ENCODE measurements around the gene FKBP8. TPM values are rescaled to one million over a fixed set of nuclear protein-coding genes. Genes with fewer than 3 reads are reported as not detected.

Gene FKBP8
- total and polyA plus RNA-seq, 2 experiments from 2014 or later, result 183 to 247 TPM

DNA sequence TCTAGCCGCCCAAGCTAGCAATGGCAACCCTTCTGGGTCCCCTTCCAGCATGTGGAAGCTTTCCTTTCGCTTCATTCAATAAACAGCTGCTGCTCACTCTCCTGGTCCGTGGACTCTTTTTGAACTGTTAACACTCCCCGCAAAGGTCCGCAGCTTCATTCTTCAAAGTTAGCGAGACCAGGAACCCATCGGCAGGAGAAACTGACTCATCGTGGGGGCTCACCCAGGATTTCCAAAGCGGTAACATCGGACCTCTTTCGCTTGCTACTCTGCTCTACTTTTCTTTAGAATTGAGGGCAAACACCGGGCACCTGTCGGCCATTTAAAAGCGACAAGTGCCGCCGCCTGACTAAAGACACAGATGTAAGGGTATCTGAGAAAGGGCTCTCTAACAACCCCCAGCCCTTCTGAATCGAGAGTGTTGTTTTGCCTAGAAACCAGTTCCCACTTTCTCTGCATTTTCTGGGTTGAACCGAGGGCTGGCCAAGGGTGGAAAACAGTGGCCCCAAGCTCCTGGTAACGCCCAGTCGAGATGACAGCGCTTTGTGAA is 34.1 kb upstream of the FKBP8 start:
- Histone ChIP-seq H3K27ac (no peak overlapping the region), H3K4me3 (no peak overlapping the region), H3K36me3 (replicated peaks; ENCODE audit: insufficient read depth, low read depth) (no peaks in the 10 kb centered on the region), H3K27me3 (no peaks in the 10 kb centered on the region), H3K4me2 (no peak overlapping the region), H3K9me3 (ENCODE audit: low read depth) (no peaks in the 10 kb centered on the region), H3K9me2 (replicated peaks; ENCODE audit: insufficient read depth) (no peaks in the 10 kb centered on the region), H2AFZ (no peak overlapping the region), H3K79me2 (peaks cover 13% of the 10 kb centered on the region), H3K4me1 (ENCODE audit: insufficient read depth) (peaks cover 10% of the 10 kb centered on the region), H4K20me1 (ENCODE audit: insufficient read depth, poor library complexity, severe bottlenecking) (peaks cover 9% of the 10 kb centered on the region)
- no peak for DNase-seq (ENCODE audit: low spot score)
- TF ChIP-seq EZH2phosphoT487 (IDR thresholded peaks at IDR 0.05; ENCODE audit: low read depth, severe bottlenecking, unreplicated experiment) (no peak), EZH2 (IDR thresholded peaks at IDR 0.05; ENCODE audit: borderline replicate concordance) (no peak)
- TF ChIP-seq, protein P1, sequence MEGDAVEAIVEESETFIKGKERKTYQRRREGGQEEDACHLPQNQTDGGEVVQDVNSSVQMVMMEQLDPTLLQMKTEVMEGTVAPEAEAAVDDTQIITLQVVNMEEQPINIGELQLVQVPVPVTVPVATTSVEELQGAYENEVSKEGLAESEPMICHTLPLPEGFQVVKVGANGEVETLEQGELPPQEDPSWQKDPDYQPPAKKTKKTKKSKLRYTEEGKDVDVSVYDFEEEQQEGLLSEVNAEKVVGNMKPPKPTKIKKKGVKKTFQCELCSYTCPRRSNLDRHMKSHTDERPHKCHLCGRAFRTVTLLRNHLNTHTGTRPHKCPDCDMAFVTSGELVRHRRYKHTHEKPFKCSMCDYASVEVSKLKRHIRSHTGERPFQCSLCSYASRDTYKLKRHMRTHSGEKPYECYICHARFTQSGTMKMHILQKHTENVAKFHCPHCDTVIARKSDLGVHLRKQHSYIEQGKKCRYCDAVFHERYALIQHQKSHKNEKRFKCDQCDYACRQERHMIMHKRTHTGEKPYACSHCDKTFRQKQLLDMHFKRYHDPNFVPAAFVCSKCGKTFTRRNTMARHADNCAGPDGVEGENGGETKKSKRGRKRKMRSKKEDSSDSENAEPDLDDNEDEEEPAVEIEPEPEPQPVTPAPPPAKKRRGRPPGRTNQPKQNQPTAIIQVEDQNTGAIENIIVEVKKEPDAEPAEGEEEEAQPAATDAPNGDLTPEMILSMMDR (IDR thresholded peaks at IDR 0.05; ENCODE audit: poor library complexity), result no peak
- WGBS (ENCODE audit: low lambda C conversion rate, missing lambda C conversion rate), result 92% methylated on average over 21 of the region's 21 CpGs

DNA sequence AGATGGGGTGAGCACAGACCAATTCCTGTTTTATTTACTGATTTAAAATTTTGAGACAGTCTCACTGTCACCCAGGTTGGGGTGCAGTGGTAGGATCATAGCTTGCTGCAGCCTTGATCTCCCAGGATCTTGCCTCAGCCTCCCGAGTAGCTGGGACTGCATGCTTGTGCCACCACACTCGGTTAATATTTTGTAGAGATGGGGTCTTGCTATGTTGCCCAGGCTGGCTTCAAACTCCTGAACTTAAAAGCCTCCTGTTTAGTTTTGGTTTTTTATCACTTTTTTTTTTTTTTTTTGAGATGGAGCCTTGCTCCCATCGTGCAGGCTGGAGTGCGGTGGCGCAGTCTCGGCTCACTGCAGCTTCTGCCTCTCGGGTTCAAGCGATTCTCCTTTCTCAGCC is 33.0 kb upstream of the FKBP8 start:
- no peak overlapping the region for H3K4me3 ChIP-seq
- peaks cover 12% of the 10 kb centered on the region for H3K4me1 ChIP-seq (ENCODE audit: insufficient read depth)
- no peaks in the 10 kb centered on the region for H3K27me3 ChIP-seq
- no peaks in the 10 kb centered on the region for H3K9me3 ChIP-seq (ENCODE audit: low read depth)
- DNase-seq (ENCODE audit: low spot score), result no peak
- WGBS (ENCODE audit: low lambda C conversion rate, missing lambda C conversion rate), result 94% methylated on average over 8 of the region's 8 CpGs
- TF ChIP-seq EZH2 (IDR thresholded peaks at IDR 0.05; ENCODE audit: borderline replicate concordance) (no peak), EZH2phosphoT487 (IDR thresholded peaks at IDR 0.05; ENCODE audit: low read depth, severe bottlenecking, unreplicated experiment) (no peak)
- TF ChIP-seq, protein P1 (IDR thresholded peaks at IDR 0.05; ENCODE audit: poor library complexity), result no peak
- H3K36me3 ChIP-seq (replicated peaks; ENCODE audit: insufficient read depth, low read depth), result no peaks in the 10 kb centered on the region
- peaks cover 20% of the 10 kb centered on the region for H3K79me2 ChIP-seq
- no peak overlapping the region for H3K27ac ChIP-seq
- H3K4me2 ChIP-seq, result no peak overlapping the region
- H4K20me1 ChIP-seq (ENCODE audit: insufficient read depth, poor library complexity, severe bottlenecking), result peaks cover 13% of the 10 kb centered on the region
- no peaks in the 10 kb centered on the region for H3K9me2 ChIP-seq (replicated peaks; ENCODE audit: insufficient read depth)
- H2AFZ ChIP-seq, result no peak overlapping the region

DNA sequence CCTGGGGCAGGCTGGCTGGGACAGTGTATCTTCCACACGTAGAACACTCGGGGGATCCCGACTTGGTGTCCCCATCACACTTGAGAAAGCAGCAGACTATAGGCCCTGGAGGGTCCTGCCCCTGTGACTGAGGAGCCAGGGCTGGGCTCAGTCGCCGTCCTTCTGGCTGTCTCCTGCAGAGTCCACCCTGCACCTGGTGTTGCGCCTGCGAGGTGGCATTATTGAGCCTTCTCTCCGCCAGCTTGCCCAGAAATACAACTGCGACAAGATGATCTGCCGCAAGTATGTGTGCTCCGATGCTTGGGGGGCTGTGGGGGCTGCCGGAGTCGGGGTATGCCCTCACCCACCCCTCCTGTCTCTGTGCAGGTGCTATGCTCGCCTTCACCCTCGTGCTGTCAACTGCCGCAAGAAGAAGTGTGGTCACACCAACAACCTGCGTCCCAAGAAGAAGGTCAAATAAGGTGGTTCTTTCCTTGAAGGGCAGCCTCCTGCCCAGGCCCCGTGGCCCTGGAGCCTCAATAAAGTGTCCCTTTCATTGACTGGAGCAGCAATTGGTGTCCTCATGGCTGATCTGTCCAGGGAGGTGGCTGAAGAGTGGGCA is 31.4 kb upstream of the FKBP8 start:
- Histone ChIP-seq H2AFZ (no peak overlapping the region), H3K4me3 (no peak overlapping the region), H4K20me1 (ENCODE audit: insufficient read depth, poor library complexity, severe bottlenecking) (peaks cover 13% of the 10 kb centered on the region), H3K79me2 (peaks cover 20% of the 10 kb centered on the region), H3K4me2 (no peak overlapping the region), H3K27ac (no peak overlapping the region), H3K4me1 (ENCODE audit: insufficient read depth) (peaks cover 12% of the 10 kb centered on the region), H3K9me2 (replicated peaks; ENCODE audit: insufficient read depth) (no peaks in the 10 kb centered on the region), H3K9me3 (ENCODE audit: low read depth) (no peaks in the 10 kb centered on the region), H3K36me3 (replicated peaks; ENCODE audit: insufficient read depth, low read depth) (no peaks in the 10 kb centered on the region), H3K27me3 (no peaks in the 10 kb centered on the region)
- TF ChIP-seq, protein P1 (IDR thresholded peaks at IDR 0.05; ENCODE audit: poor library complexity), result no peak
- 98% methylated on average over 18 of the region's 18 CpGs for WGBS (ENCODE audit: low lambda C conversion rate, missing lambda C conversion rate)
- DNase-seq (ENCODE audit: low spot score), result no peak
